ENCODE results near the gene LYZ. TPM values are rescaled to one million over a fixed set of nuclear protein-coding genes. Genes with fewer than 3 reads are reported as not detected.

The LYZ gene
- polyA plus RNA-seq, 2 of the 4 experiments (the other 2 are of a cell fraction), result 0.12 TPM; not detected in 1

DNA sequence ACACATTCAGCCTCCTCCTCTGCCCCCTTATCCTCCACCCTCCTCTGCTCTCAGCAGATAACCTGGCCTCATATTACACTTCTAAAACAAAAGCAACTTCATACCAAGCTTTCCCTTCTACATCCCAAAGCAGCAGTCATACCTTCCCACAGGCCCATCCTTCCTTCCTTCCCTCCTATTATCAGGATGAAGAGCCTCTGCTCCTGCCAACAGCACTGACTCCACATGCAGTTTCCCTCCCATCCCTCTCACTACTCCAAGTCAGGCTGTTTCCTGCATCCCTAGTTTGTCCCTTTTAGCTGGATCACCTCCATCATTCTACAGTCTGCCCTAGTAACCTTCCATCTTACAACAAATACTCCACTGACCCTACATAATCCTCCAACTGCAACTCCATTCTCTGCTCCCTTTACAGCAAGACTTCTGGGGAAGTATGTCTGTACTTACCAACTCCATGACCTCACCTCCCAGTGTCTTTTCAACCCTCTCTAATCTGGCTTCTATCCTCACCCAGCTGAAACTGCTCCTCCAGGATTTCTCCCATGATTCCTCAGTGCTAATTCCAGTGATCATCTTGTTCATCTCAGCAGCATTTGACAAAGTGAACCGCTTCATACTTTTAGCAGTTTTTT lies 6.5 kb downstream of the LYZ start:
- POLR2A ChIA-PET, result no interaction called here
- ATAC-seq, result no peak
- Histone ChIP-seq H3K27ac (no peak overlapping the region), H3K4me1 (peaks cover 6% of the 10 kb centered on the region), H3K9me3 (no peaks in the 10 kb centered on the region), H3K4me3 (no peak overlapping the region), H3K4me2 (no peak overlapping the region)
- WGBS (ENCODE audit: missing lambda C conversion rate), result 53% methylated on average over 1 of the region's 1 CpG
- CTCF ChIA-PET, result no interaction called here
- no peak for DNase-seq (ENCODE audit: low read depth in 1 of 2, low spot score in 1 of 2)
- no peak for TF ChIP-seq EHMT2 (IDR thresholded peaks at IDR 0.05; ENCODE audit: low read depth)
- TF ChIP-seq RCOR1 (IDR thresholded peaks at IDR 0.05; ENCODE audit: low read depth, low read length), result no peak
- no peak for FAIRE-seq

DNA sequence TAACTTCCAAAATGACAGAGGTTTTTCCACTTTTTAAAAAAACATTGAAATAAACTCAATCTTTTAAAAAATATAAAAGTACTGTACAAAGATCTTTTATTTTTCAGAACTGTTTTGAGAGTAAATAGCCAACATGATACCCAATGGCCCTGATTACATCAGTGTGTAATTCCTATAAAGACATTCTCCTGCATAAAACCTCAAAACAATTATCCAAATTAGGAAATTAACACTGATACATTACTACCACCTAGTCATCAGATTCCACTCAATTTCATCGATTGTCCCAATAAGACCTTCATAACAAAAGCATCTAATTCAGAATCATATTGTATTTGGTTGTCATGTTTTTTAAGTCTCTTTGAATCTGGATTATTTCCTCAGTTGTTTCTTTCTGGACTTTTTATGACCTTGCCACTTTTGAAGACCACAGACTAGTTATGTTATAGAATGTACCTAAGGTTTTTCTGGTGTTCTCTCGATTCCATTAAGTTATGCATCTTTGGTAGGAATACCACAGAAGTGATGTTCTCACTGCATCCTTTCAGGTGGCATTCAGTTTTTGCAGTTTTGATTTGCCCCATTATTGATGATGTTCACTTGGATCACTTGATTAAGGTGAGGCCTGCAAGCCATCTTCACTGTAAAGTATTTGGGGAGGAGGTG lies 7.3 kb downstream of the LYZ start:
- TF ChIP-seq RNF2 (IDR thresholded peaks at IDR 0.05; ENCODE audit: borderline replicate concordance, low read depth) (no peak), ESRRA (IDR thresholded peaks at IDR 0.05; ENCODE audit: borderline replicate concordance, low read length) (no peak), FOSL2 (IDR thresholded peaks at IDR 0.05) (no peak), FOSL2 (CRISPR knock-in tag; IDR thresholded peaks at IDR 0.05) (no peak), NFE2L2 (conservative IDR thresholded peaks at IDR 0.05; ENCODE audit: low read length) (no peak), MYC (IDR thresholded peaks at IDR 0.05; ENCODE audit: borderline replicate concordance, low read length) (no peak), BHLHE40 (IDR thresholded peaks at IDR 0.05; ENCODE audit: low read depth, low read length) (no peak)
- TF ChIP-seq, protein P1, sequence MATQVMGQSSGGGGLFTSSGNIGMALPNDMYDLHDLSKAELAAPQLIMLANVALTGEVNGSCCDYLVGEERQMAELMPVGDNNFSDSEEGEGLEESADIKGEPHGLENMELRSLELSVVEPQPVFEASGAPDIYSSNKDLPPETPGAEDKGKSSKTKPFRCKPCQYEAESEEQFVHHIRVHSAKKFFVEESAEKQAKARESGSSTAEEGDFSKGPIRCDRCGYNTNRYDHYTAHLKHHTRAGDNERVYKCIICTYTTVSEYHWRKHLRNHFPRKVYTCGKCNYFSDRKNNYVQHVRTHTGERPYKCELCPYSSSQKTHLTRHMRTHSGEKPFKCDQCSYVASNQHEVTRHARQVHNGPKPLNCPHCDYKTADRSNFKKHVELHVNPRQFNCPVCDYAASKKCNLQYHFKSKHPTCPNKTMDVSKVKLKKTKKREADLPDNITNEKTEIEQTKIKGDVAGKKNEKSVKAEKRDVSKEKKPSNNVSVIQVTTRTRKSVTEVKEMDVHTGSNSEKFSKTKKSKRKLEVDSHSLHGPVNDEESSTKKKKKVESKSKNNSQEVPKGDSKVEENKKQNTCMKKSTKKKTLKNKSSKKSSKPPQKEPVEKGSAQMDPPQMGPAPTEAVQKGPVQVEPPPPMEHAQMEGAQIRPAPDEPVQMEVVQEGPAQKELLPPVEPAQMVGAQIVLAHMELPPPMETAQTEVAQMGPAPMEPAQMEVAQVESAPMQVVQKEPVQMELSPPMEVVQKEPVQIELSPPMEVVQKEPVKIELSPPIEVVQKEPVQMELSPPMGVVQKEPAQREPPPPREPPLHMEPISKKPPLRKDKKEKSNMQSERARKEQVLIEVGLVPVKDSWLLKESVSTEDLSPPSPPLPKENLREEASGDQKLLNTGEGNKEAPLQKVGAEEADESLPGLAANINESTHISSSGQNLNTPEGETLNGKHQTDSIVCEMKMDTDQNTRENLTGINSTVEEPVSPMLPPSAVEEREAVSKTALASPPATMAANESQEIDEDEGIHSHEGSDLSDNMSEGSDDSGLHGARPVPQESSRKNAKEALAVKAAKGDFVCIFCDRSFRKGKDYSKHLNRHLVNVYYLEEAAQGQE (IDR thresholded peaks at IDR 0.05), result no peak
- TF ChIP-seq, protein P2, sequence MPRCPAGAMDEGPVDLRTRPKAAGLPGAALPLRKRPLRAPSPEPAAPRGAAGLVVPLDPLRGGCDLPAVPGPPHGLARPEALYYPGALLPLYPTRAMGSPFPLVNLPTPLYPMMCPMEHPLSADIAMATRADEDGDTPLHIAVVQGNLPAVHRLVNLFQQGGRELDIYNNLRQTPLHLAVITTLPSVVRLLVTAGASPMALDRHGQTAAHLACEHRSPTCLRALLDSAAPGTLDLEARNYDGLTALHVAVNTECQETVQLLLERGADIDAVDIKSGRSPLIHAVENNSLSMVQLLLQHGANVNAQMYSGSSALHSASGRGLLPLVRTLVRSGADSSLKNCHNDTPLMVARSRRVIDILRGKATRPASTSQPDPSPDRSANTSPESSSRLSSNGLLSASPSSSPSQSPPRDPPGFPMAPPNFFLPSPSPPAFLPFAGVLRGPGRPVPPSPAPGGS (IDR thresholded peaks at IDR 0.05), result no peak
- TF ChIP-seq, protein P3, sequence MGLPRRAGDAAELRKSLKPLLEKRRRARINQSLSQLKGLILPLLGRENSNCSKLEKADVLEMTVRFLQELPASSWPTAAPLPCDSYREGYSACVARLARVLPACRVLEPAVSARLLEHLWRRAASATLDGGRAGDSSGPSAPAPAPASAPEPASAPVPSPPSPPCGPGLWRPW (IDR thresholded peaks at IDR 0.05), result no peak
- CTCF ChIA-PET, result interaction anchor here (3.6 kb wide), 1 partner anchor 215 kb away, joined by 37 read pairs; no protein-coding TSS in a partner anchor
- no peak overlapping the region for H3K4me3 ChIP-seq
- H3K4me2 ChIP-seq, result no peak overlapping the region
- WGBS (ENCODE audit: missing lambda C conversion rate), result 31% methylated on average over 2 of the region's 2 CpGs
- H3K27ac ChIP-seq, result no peak overlapping the region
- no peaks in the 10 kb centered on the region for H3K9me3 ChIP-seq
- POLR2A ChIA-PET, result no interaction called here
- H3K4me1 ChIP-seq, result peaks cover 7% of the 10 kb centered on the region
- no peak for ATAC-seq
- no peak for FAIRE-seq
- DNase-seq (ENCODE audit: low read depth in 1 of 2, low spot score in 1 of 2), result no peak

DNA sequence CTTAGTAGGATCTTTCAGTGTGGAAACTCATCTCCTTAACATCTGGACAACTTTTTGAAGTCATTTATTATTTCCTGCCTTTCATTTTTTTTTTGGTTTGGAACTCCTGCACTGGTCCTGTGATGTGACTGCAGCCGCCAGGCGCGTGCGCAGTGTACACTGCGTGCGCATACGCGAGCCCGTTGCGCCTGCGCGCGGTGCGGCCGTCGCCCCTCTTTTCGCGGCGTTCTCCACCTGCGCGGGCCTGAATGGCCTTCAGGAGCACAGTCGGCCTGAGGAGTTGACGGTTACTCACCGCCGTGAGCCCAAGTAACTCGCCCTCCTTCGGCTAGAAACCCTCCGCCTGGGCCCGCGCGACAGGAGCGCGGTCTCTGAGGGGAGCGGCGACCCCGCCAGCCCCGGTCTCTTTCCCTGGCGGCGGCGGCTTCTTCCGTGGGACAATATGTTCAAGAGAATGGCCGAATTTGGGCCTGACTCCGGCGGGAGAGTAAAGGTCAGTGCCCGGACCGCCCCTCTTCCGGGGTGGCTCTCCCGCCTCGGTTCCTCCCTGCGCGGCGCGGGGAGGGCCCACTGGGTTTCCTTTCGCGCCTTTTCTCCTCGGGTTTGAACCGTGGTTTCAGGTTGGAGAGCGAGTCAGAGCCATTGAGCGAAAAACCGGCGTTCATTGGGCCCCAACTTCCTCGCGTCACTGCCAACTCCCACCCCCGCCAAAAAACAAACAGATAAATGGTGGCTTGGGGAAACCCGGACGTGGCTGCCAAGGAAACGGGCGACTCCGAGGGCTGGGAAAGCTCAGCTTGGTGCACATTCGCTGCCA lies 11.6 kb downstream of the LYZ start, which contains the start of gene YEATS4:
Gene YEATS4, plus strand, starts transcription at position 213 of the 817 bp plus-strand sequence. Its CDS starts 230 bp downstream, at position 443.
- ATAC-seq (peak; percentile 91 to 94), DNase-seq (ENCODE audit: low read depth in 1 of 2, low spot score in 1 of 2) (peak; percentile 95 to 96), FAIRE-seq (no peak)
- peak within 1 kb of the TSS; percentile 82 for H3K4me2 ChIP-seq
- H3K4me1 ChIP-seq, result peaks cover 14% of the 10 kb centered on the region
- CTCF ChIA-PET, result interaction anchor here (1.1 kb wide), 1 partner anchor 10 kb away, joined by 3 read pairs; no protein-coding TSS in a partner anchor
- peak within 1 kb of the TSS; percentile 83 for H3K4me3 ChIP-seq
- POLR2A ChIA-PET, result no interaction called here
- WGBS (ENCODE audit: missing lambda C conversion rate), result under 1% methylated on average over 68 of the region's 70 CpGs
- peak within 1 kb of the TSS; percentile 94 to 96 for H3K27ac ChIP-seq
- no peaks in the 10 kb centered on the region for H3K9me3 ChIP-seq
- TF ChIP-seq HDAC2 (IDR thresholded peaks at IDR 0.05) (peak; percentile 44; the same call in 1 of the 2 replicates), MAZ (IDR thresholded peaks at IDR 0.05; ENCODE audit: borderline replicate concordance, low read depth, low read length) (no peak), POLR2A (IDR thresholded peaks at IDR 0.05; ENCODE audit: low read length) (peak; percentile 87), MYC (IDR thresholded peaks at IDR 0.05; ENCODE audit: borderline replicate concordance, low read length) (peak; percentile 61; the same call in 1 of the 2 replicates), NR3C1 (IDR thresholded peaks at IDR 0.05) (no peak), TFCP2L1 (CRISPR knock-in tag; IDR thresholded peaks at IDR 0.05) (0 out of 2 replicates have a peak, but pooled peaks have one; percentile 25), CBX8 (IDR thresholded peaks at IDR 0.05) (no peak), PHF8 (IDR thresholded peaks at IDR 0.05; ENCODE audit: borderline replicate concordance, low read depth) (peak; percentile 91), CHD4 (IDR thresholded peaks at IDR 0.05; ENCODE audit: borderline replicate concordance) (no peak), FOSL2 (IDR thresholded peaks at IDR 0.05) (no peak), FOSL2 (CRISPR knock-in tag; IDR thresholded peaks at IDR 0.05) (peak; percentile 18; the same call in 1 of the 2 replicates), HOXB13 (CRISPR knock-in tag; IDR thresholded peaks at IDR 0.05; ENCODE audit: low read depth) (0 out of 2 replicates have a peak, but pooled peaks have one; percentile 41), ZFP36 (IDR thresholded peaks at IDR 0.05; ENCODE audit: borderline replicate concordance, partially characterized antibody) (no peak)
- TF ChIP-seq, protein P1 (IDR thresholded peaks at IDR 0.05), result no peak; the same call in 1 of the 2 replicates

All from A549 (cell line).